Measurements from ENCODE around the gene CNIH4.

- TF ChIP-seq CTCF (IDR thresholded peaks at IDR 0.05; ENCODE audit: insufficient read depth, low read length) (no peak), GABPA (IDR thresholded peaks at IDR 0.05; ENCODE audit: low read depth) (no peak)
These were observed 51.6 kb downstream of the CNIH4 start for GRCh38 chr1:224408294-224408590.

All from HL-60 (cell line).